Breast epithelium (tissue), 3 donors: ENCODE results near the gene NR5A1.

Experiments
- POLR2A ChIP-seq: fragments of 450-650 bp; IDR thresholded peaks from one replicate; pipeline ENCODE4 v1.6.1; 2016; ENCODE audit warnings: antibody characterized with exemption, mild to moderate bottlenecking, moderate library complexity
- POLR2AphosphoS5 ChIP-seq, 3 donors: sonication (generic); formaldehyde crosslinking; IDR thresholded peaks; one replicate each; pipeline ENCODE4 v1.6.1; 2017; ENCODE audit warnings: antibody characterized with exemption in 3 of 3
- TF ChIP-seq, protein P1 (sequence below), 3 donors: fragments of 450-650 bp; IDR thresholded peaks; one replicate each; pipeline ENCODE4 v1.5.1; 2016 to 2017; ENCODE audit warnings: antibody characterized with exemption in 3 of 3, mild to moderate bottlenecking in 3 of 3, moderate library complexity in 3 of 3

DNA sequence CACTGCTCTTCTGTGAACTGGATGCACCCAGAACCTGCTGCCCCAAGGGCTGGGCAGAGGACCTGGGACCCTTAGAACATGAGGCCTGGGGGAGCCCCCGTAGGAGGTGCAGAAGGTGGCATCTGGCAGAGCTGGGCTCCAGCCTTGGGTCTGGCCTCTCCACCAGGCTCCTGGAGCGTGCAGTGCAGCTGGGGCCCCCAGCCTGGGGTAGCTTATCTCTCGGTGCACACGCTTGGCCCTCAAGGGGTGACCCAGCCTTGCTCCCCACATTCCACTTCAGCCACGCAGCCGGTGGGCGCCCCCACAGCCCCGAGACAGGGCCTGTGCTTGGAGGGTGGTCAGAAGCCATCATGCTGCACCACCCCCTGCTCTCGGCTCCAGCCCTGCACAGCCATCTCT is 5.6 kb upstream of the NR5A1 start:
- TF ChIP-seq, protein P1, sequence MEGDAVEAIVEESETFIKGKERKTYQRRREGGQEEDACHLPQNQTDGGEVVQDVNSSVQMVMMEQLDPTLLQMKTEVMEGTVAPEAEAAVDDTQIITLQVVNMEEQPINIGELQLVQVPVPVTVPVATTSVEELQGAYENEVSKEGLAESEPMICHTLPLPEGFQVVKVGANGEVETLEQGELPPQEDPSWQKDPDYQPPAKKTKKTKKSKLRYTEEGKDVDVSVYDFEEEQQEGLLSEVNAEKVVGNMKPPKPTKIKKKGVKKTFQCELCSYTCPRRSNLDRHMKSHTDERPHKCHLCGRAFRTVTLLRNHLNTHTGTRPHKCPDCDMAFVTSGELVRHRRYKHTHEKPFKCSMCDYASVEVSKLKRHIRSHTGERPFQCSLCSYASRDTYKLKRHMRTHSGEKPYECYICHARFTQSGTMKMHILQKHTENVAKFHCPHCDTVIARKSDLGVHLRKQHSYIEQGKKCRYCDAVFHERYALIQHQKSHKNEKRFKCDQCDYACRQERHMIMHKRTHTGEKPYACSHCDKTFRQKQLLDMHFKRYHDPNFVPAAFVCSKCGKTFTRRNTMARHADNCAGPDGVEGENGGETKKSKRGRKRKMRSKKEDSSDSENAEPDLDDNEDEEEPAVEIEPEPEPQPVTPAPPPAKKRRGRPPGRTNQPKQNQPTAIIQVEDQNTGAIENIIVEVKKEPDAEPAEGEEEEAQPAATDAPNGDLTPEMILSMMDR (IDR thresholded peaks at IDR 0.05): no peak
- TF ChIP-seq POLR2A (no peak), POLR2AphosphoS5 (IDR thresholded peaks at IDR 0.05) (no peak)
